ENCODE measurements around the gene SLC6A8. TPM values are rescaled to one million over a fixed set of nuclear protein-coding genes. Genes with fewer than 3 reads are reported as not detected.

SLC6A8 gene
- total and polyA plus RNA-seq, 3 experiments from 2014 or later = 0.12 to 1.2 (median 1.0) TPM

DNA sequence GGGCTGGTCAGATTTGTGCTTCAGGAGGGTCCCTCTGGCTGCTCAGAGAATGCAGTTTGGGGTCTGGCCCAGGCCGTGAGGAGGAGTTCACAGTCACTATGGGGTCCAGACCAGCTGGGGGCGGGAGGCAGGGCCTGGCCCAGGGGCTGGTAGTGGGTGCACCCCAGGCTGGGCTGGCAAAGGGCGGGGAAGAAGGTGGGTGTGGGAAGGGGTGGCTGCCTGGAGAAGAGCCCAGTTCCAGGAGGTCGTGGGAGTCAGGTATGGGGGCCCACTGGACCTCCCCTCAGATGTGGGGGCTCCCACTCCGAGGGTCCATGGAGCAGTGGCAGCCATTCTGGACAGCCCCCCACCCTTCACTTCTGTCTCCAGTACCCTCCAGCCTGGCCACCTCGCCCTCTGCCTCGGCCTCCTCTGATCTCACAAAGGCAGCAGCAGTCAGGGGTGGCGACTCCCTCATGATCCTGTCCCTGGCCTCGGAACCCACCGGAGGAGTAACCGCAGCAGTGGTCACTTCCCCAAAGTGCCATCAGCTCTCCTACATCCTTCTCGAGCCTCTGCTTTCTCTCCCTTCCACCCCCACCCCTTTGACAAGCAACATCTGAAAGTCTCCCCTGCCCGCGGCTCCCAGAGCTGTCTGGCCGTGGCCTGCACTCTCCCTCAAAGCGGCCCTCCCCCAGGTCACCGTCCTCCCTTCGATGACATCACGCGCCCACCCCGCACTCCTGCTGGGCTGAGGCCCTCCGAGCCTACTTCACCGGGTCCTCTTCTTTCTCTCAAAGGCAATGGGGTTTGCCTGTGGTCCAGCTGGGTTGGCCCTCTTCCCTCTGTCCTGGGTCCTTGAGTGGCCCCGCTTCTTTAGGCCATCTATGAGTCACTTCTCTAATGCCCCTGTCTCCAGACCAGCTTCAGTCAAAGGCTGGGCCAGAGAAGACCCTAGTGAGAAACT is 1.7 kb upstream of the SLC6A8 start:
- Mint-ChIP-seq H3K9me3 (no peaks in the 10 kb centered on the region), H3K27ac (no peak overlapping the region), H3K4me3 (peak overlapping the region in 5 of 7 donors; percentile 26 to 59 (median 40)), H3K4me1 (no peaks in the 10 kb centered on the region), H3K27me3 (peaks cover 5 to 10% of the 10 kb centered on the region in 2 donors), H3K36me3 (no peaks in the 10 kb centered on the region)
- Histone ChIP-seq H3K27me3 (ENCODE audit: insufficient read depth, low read length, poor library complexity, severe bottlenecking) (no peaks in the 10 kb centered on the region), H3K4me3 (ENCODE audit: low read length) (no peak overlapping the region), H3K4me1 (ENCODE audit: insufficient read depth, low read length) (no peaks in the 10 kb centered on the region), H3K36me3 (ENCODE audit: insufficient read depth, low read length) (no peaks in the 10 kb centered on the region), H3K27ac (ENCODE audit: low read depth, low read length) (peak overlapping the region; percentile 54), H3K9me3 (ENCODE audit: low read length) (no peaks in the 10 kb centered on the region)
- CTCF ChIA-PET = interaction anchor here (1.4 to 1.6 kb wide), 2 partner anchors 18 to 239 kb away, joined by 3 to 5 read pairs; no protein-coding TSS in a partner anchor
- no peak for DNase-seq
- POLR2A ChIA-PET = no interaction called here

GRCh38 chrX:153686711-153687110 is 1.0 kb upstream of the SLC6A8 start:
- H3K4me3 ChIP-seq (ENCODE audit: low read length) = no peak overlapping the region
- Mint-ChIP-seq H3K27me3 (peaks cover 5 to 10% of the 10 kb centered on the region in 2 donors), H3K4me3 (peak overlapping the region in 5 of 7 donors; percentile 26 to 59 (median 40)), H3K27ac (no peak overlapping the region), H3K4me1 (no peaks in the 10 kb centered on the region), H3K36me3 (no peaks in the 10 kb centered on the region), H3K9me3 (no peaks in the 10 kb centered on the region)
- no peaks in the 10 kb centered on the region for H3K27me3 ChIP-seq (ENCODE audit: insufficient read depth, low read length, poor library complexity, severe bottlenecking)
- H3K27ac ChIP-seq (ENCODE audit: low read depth, low read length) = peak overlapping the region; percentile 54
- ChIA-PET POLR2A (no interaction called here), CTCF (interaction anchor here (1.1 to 1.6 kb wide), 3 partner anchors 18 to 239 kb away, joined by 3 to 5 read pairs (median 4); no protein-coding TSS in a partner anchor)
- DNase-seq = no peak
- no peaks in the 10 kb centered on the region for H3K4me1 ChIP-seq (ENCODE audit: insufficient read depth, low read length)
- H3K36me3 ChIP-seq (ENCODE audit: insufficient read depth, low read length) = no peaks in the 10 kb centered on the region
- no peaks in the 10 kb centered on the region for H3K9me3 ChIP-seq (ENCODE audit: low read length)

DNA sequence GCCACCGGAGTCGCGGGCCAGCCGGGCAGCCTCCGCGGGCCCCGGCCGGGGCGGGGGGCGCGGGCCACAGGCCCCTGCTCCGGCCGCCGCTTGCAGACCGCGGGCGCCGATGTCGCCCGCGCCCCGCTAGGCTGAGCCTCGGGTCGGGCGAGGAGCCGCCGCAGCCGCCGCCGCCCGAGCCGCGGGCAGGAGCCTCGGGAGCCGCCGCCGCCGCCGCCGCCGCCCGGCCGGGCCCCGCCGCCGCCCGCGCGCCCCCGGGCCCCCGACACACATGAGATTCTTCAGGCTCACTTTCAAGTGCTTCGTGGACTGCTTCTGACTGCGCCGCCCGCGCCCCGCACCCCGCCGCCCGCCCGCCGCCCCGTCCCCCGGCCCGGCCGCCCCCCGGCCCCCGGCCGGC is 345 bp downstream of the SLC6A8 start:
- H3K9me3 Mint-ChIP-seq = no peaks in the 10 kb centered on the region
- POLR2A ChIA-PET = no interaction called here
- CTCF ChIA-PET = interaction anchor here (1.0 kb wide), 1 partner anchor 20 kb away, joined by 3 read pairs; no protein-coding TSS in a partner anchor
- no peaks in the 10 kb centered on the region for H3K36me3 Mint-ChIP-seq
- Histone ChIP-seq H3K36me3 (ENCODE audit: insufficient read depth, low read length) (no peaks in the 10 kb centered on the region), H3K27ac (ENCODE audit: low read depth, low read length) (no peak overlapping the region), H3K27me3 (ENCODE audit: insufficient read depth, low read length, poor library complexity, severe bottlenecking) (no peaks in the 10 kb centered on the region), H3K4me1 (ENCODE audit: insufficient read depth, low read length) (no peaks in the 10 kb centered on the region), H3K4me3 (ENCODE audit: low read length) (no peak overlapping the region), H3K9me3 (ENCODE audit: low read length) (no peaks in the 10 kb centered on the region)
- H3K4me1 Mint-ChIP-seq = no peaks in the 10 kb centered on the region
- H3K4me3 Mint-ChIP-seq = no peak overlapping the region
- no peak overlapping the region for H3K27ac Mint-ChIP-seq
- no peak for DNase-seq
- peaks cover 5% of the 10 kb centered on the region in 2 donors for H3K27me3 Mint-ChIP-seq

GRCh38 chrX:153688506-153688905 is 780 bp downstream of the SLC6A8 start:
- Mint-ChIP-seq H3K36me3 (no peaks in the 10 kb centered on the region), H3K4me1 (no peaks in the 10 kb centered on the region), H3K27me3 (peaks cover 3 to 5% of the 10 kb centered on the region in 2 donors), H3K9me3 (no peaks in the 10 kb centered on the region), H3K4me3 (no peak overlapping the region), H3K27ac (no peak overlapping the region)
- DNase-seq = no peak
- H3K4me1 ChIP-seq (ENCODE audit: insufficient read depth, low read length) = no peaks in the 10 kb centered on the region
- no peak overlapping the region for H3K27ac ChIP-seq (ENCODE audit: low read depth, low read length)
- H3K9me3 ChIP-seq (ENCODE audit: low read length) = no peaks in the 10 kb centered on the region
- no peaks in the 10 kb centered on the region for H3K36me3 ChIP-seq (ENCODE audit: insufficient read depth, low read length)
- POLR2A ChIA-PET = no interaction called here
- no peaks in the 10 kb centered on the region for H3K27me3 ChIP-seq (ENCODE audit: insufficient read depth, low read length, poor library complexity, severe bottlenecking)
- no peak overlapping the region for H3K4me3 ChIP-seq (ENCODE audit: low read length)
- CTCF ChIA-PET = no interaction called here

- Mint-ChIP-seq H3K27ac (no peak overlapping the region), H3K9me3 (no peaks in the 10 kb centered on the region), H3K27me3 (peaks cover 2 to 5% of the 10 kb centered on the region in 2 donors), H3K4me1 (no peaks in the 10 kb centered on the region), H3K36me3 (no peaks in the 10 kb centered on the region), H3K4me3 (no peak overlapping the region)
- ChIA-PET CTCF (no interaction called here), POLR2A (no interaction called here)
- DNase-seq = no peak
- Histone ChIP-seq H3K27ac (ENCODE audit: low read depth, low read length) (peak overlapping the region; percentile 31), H3K27me3 (ENCODE audit: insufficient read depth, low read length, poor library complexity, severe bottlenecking) (no peaks in the 10 kb centered on the region), H3K9me3 (ENCODE audit: low read length) (no peaks in the 10 kb centered on the region), H3K4me3 (ENCODE audit: low read length) (no peak overlapping the region), H3K4me1 (ENCODE audit: insufficient read depth, low read length) (no peaks in the 10 kb centered on the region), H3K36me3 (ENCODE audit: insufficient read depth, low read length) (no peaks in the 10 kb centered on the region)
Measured at GRCh38 chrX:153688911-153689590, 1.3 kb downstream of the SLC6A8 start.

DNA sequence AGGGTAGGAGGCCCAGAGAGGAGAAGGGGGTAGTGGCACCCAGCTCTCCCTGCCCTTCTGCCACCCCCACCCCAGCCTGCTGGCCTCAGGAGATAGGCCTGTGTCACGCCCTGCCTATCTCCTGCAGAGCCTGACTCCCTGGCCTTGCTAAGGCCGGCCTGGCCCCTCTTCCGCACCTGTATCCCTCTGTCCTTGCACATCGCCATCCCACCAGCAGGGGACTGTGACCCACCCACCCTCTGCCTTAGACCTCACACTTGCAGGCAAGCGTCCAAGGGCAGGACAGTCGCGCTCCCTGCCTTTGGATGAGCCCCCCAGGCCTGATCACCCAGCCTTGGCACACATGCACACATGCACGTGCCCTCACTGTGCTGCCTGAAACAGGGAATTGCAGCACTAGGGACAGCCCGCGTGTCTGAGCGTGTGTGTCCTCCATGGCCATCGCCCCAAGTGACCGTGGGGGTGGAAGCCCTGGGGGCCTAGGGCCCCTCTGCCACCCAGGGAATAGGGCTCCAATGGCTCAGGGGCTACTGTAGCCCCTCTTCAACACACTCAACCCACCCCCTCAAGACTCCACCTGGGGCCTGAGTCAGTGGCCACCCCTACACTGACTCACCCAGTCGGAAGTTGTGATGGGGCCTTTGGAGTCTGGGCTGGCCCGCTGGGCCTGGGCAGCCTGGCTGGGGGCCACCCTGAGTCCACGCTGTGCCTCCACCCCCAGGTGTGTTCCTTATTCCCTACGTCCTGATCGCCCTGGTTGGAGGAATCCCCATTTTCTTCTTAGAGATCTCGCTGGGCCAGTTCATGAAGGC is 2.1 kb downstream of the SLC6A8 start:
- Mint-ChIP-seq H3K4me3 (peak overlapping the region in 4 of 7 donors; percentile 37 to 59 (median 41)), H3K36me3 (peaks cover 0 to 2% (median 0%) of the 10 kb centered on the region in 3 donors), H3K9me3 (no peaks in the 10 kb centered on the region), H3K27ac (no peak overlapping the region), H3K27me3 (peaks cover 0 to 5% of the 10 kb centered on the region in 2 donors), H3K4me1 (no peaks in the 10 kb centered on the region)
- Histone ChIP-seq H3K4me1 (ENCODE audit: insufficient read depth, low read length) (no peaks in the 10 kb centered on the region), H3K27ac (ENCODE audit: low read depth, low read length) (peak overlapping the region; percentile 31), H3K27me3 (ENCODE audit: insufficient read depth, low read length, poor library complexity, severe bottlenecking) (no peaks in the 10 kb centered on the region), H3K36me3 (ENCODE audit: insufficient read depth, low read length) (no peaks in the 10 kb centered on the region), H3K4me3 (ENCODE audit: low read length) (no peak overlapping the region), H3K9me3 (ENCODE audit: low read length) (no peaks in the 10 kb centered on the region)
- no peak for DNase-seq
- ChIA-PET CTCF (no interaction called here), POLR2A (no interaction called here)

DNA sequence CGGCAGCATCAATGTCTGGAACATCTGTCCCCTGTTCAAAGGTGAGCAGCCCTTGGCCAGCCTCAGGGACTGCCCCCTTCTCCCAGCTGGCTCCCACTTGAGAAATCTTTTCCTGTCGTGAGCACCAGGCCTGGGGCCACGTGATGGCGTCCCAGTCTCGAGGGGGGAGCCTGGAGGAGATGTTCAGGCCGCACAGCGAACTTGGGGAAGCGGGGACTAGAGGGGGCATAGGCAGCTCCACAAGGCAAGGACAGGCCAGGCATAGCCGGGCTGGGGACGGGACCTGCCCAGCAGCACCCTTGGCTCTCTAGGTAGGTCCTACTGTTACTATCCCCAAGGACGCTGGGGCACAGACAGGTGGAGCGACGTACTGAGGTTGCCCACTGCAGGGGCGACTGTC is 2.7 kb downstream of the SLC6A8 start:
- Mint-ChIP-seq H3K27me3 (peaks cover 0 to 5% of the 10 kb centered on the region in 2 donors), H3K36me3 (peaks cover 0 to 2% (median 0%) of the 10 kb centered on the region in 3 donors), H3K4me3 (peak overlapping the region in 3 of 7 donors; percentile 37 to 55 (median 38)), H3K9me3 (no peaks in the 10 kb centered on the region), H3K4me1 (no peaks in the 10 kb centered on the region), H3K27ac (no peak overlapping the region)
- H3K4me1 ChIP-seq (ENCODE audit: insufficient read depth, low read length) = no peaks in the 10 kb centered on the region
- peak overlapping the region; percentile 31 for H3K27ac ChIP-seq (ENCODE audit: low read depth, low read length)
- no peak for DNase-seq
- no peaks in the 10 kb centered on the region for H3K9me3 ChIP-seq (ENCODE audit: low read length)
- H3K27me3 ChIP-seq (ENCODE audit: insufficient read depth, low read length, poor library complexity, severe bottlenecking) = no peaks in the 10 kb centered on the region
- ChIA-PET CTCF (no interaction called here), POLR2A (no interaction called here)
- no peak overlapping the region for H3K4me3 ChIP-seq (ENCODE audit: low read length)
- H3K36me3 ChIP-seq (ENCODE audit: insufficient read depth, low read length) = no peaks in the 10 kb centered on the region

Measured in CD8-positive, alpha-beta memory T cell (primary cell).